GM21528 (cell line): ENCODE data around the gene MSN.

ENCODE experiments used
- ATAC-seq: cut with Tn5 transposase; IDR thresholded peaks from one replicate; pipeline ENCODE4 v1.9.1; 2021; ENCODE audit warnings: mild to moderate bottlenecking, moderate library complexity; ENCODE audit not compliant: unreplicated experiment, low FRiP score

MSN gene

DNA sequence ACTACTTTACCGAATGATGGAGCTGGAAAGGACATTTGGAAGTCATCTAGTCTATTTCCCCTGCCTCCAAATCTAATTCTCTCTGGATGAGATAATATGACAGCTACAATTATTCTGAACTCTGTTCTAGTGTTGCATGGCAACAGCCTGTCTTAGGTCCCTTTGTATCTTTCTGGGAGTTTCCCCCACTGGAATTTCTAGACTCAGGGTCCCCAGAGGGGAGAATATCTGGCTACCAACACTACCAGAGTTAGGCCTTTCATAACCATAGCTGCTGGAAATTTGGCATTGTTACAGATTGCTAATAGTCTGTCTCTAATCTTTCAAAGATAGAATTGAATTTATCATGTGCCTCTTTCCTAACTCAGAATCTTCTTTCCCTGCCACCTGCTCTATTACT is 4.5 kb downstream of the MSN start:
- ATAC-seq: no peak

DNA sequence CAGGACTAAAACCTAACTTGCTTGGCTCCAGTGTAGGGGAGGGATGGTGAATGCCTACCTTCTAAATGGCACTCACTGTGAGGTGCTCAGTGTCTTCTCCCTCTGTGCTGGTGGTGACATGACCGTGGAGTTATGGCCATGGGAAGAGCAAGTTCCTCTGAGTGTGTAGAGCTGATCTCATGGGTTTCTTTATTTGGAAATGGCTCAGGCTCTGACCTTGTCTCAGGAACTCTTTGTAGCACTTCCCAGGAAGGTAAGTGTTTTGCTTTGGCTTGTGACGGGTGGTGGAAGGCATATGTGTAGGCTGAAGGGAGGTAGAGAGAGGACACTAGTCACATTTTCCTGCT is 6.4 kb downstream of the MSN start:
- ATAC-seq: no peak

DNA sequence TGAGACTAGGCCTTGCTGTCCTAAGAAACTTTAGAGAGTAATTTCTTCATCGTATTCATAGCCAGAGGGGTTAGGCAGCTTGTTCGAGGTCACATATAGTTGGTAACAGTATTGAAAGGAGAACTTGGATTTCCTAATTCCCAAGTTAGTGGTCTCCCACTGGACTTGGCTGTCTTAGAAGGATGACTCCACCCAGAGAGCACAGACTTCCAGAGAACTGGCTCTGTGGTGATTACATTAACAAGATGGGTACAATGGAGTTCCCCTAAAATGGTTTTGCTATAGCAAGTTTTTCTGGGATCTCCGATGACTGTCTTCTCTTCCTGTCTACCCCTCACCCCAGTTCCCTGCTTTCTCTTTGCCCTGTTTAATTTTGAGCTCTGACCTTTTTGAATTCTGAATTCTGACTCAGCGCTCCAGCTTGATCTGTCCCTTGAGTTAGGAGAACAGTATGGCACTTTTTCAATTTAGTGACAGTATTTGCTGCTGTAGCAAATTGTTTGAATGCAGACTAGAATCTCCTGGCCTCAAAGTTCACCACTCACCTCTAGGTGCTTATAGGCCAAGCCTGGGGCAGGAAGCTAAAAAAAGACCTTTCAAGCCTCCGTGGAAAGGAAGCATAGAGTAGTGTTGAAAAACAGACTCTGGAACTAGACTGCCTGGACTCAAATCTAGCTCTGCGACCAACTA is 6.9 kb downstream of the MSN start:
- no peak for ATAC-seq

DNA sequence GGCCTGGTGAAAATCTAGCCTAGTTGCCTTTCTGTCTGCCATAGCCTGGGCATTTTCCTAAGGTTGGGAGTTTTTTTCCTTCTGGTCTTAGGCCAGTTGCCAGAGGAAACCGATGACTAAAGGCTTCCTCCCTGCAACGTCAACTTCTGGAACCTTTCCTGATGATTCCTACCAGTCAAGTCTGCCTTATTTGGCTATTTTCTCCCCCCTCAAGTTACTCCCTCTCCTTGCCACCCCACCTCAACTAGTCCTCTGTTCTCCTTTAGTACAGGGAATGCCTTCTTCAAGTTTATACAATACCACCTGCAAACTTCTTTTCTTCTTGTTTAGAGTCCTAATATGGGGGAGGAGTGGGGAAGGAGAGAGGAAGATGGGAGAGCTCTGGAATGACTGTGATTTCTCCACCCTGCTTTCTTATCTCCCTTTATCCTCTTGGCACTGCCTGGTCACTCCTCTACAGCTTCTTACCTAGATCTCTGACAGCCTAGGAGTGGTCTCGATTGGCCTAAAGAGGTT is 10.6 kb downstream of the MSN start:
- no peak for ATAC-seq

DNA sequence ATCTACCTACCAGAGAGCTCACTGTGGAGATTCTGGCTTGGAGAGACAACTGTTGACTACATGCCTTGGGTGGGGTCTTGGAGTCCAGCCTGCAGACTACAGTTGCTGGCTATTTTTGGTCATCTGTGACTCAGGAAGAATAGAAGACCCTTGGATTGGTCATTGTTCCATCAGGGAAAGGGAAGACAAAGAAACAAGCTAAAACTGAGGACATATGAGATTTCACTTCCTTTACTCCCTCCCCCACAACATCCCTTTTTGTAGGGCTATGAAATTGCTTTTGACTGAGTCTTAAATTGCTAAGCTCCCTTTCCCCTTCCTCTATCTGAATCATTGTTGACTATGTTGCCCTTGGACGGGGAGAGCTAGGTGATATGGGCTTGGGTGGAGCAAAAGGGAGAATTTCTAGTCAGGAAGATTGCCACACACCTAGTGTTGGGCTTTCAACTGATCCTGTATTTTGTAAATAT is 11.7 kb downstream of the MSN start:
- no peak for ATAC-seq

DNA sequence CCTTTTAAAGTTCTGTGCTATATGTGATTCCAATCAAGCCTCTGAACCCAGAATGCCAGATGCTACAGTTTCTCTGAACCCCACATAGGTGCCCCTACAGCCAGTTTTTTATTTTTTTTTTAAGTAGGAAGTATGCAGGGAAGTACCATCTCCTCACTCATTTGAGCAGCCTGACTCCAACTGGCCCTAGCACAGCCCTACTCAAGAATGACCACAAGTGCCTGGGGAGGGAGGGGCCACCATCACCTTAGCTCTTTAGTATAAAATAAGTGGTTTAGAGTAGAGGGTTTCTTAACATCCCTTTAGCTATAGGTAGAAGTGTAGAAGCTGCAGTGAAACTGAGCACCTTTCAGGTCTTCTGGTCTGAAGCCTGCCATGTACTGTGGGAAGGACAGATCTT is 14.4 kb downstream of the MSN start:
- no peak for ATAC-seq

DNA sequence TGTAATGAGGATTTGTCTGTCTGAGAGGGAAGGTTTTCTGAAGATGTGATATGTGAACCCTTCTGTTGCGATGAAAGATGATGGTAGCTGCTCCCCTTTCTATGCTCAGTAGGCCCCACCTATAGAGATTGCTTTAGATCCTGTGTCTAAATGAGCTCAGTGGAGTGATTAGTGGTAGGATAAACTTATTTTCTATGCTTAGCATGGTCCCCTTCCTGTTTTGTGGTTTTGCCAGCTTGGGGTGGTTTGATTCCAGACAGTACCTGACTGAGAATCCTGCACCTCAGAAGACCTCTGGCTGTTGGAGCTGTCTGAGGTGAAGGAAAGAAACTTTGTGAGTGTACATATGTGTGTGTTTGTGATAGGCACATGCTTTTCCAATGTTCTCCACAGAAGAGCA is 17.7 kb downstream of the MSN start:
- ATAC-seq: no peak

- no peak for ATAC-seq
Observed at GRCh38 chrX:65686236-65686635, 18.8 kb downstream of the MSN start.

GRCh38 chrX:65687367-65687766 is 19.9 kb downstream of the MSN start:
- ATAC-seq: no peak

- ATAC-seq: peak; percentile 90
Observed at GRCh38 chrX:65688403-65688871, 21.0 kb downstream of the MSN start.

DNA sequence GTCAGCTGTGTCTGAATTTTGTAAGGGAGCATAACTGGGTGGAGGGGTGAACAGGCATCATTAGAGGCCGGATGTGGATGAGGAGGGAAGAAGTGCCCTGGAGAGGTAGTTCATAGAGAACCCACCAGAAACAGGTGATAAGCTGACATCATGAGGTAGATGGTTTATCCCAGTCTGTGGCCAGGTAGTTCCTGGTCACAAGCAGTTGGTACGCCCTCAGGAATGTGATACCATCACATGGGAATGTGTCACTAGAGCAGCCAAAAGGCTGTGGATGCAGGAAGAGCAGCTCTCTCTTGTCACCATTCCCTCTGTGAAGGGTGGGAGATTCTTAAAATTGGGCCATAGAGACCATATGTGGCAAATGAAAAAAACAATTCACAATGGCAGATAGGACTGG is 21.9 kb downstream of the MSN start:
- no peak for ATAC-seq

- no peak for ATAC-seq
Observed at GRCh38 chrX:65690057-65690855, 22.8 kb downstream of the MSN start.

- ATAC-seq: no peak
Observed at GRCh38 chrX:65695849-65696449, 28.5 kb downstream of the MSN start.

DNA sequence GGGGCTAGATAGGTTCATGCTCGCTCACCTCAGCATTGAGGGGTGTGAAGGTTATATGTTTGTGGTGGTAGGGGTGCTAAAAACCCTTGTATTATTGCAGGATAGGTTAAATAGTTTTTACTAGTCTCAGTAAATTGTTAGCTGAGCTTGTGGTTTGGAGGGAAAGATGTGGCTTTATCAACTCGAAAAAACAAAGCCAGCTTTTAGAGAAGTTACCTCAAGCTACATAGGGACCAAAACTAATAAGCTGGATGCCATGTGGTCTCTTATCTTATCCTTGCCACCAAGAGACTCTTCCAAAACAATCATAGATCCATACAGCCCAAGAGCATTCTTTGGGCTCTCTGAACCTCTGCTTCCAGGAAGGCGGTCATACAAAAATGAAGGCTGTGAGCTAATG is 29.2 kb downstream of the MSN start:
- no peak for ATAC-seq

DNA sequence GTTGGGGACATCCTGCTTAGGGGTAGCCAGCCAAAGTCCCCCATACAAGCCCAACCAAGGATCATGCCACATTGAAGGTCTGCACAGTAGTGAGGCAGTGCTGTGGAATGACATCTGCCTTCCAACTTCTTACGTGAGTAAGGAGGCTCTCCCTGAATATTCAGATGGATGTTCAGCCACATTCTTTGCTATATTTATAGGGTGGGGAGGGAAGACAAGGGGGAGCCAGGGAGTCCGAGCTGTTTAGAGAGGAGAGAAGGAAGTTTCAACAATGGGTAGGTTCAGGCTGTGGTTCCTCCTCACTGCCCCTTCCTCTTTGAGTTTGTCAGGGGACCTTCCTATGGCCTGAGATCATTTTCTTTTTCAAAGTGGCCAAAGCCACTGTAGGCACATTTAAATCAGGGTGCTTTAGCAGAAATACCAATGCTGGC is 29.8 kb downstream of the MSN start:
- no peak for ATAC-seq

DNA sequence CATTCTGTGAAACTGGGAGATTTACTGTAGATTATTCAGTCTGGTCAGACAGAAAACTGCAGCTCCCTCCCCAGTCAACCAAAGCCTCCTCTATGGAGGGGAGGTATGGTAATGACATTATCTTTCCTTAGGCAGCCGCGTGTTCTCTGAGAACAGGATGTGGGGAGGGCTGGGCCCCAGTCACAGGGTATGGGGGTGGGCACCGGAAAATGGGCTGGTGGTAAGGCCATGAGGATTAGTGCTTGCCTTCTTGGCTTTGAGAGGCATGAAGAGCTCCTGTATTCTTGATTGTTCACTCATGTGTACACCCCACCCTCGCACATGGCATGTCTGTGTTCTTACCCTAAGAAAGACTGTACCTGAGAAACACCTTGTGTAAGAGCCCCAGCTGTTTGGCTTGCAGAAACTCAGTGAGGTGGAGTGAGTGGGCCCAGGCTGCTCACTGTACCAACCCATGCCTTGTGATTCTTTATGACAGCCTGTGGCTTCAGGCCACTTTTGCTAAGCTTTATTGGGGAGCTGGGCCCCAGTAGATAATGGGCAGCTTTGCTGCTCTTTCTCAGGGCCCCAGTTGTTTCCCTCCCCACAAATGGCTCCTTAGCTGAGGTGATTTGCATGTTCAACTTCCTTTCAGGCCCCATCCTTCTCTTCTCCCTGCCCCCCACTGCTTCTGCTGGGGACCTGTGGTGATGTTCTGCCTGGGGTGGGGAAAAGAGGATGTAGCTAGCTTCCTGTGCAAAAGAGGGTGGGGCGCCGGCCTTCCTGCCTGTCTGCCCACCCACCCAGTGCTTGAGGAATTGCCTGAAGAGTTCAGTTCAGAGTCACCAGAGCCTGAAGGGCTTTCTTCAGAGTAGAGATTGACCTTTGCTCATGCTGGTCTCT is 30.7 kb downstream of the MSN start:
- ATAC-seq: peak; percentile 76

GRCh38 chrX:65702956-65703355 is 35.5 kb downstream of the MSN start:
- ATAC-seq: no peak

GRCh38 chrX:65705439-65705838 is 38.0 kb downstream of the MSN start:
- no peak for ATAC-seq

- ATAC-seq: no peak
Observed at GRCh38 chrX:65706041-65706828, 38.8 kb downstream of the MSN start.

DNA sequence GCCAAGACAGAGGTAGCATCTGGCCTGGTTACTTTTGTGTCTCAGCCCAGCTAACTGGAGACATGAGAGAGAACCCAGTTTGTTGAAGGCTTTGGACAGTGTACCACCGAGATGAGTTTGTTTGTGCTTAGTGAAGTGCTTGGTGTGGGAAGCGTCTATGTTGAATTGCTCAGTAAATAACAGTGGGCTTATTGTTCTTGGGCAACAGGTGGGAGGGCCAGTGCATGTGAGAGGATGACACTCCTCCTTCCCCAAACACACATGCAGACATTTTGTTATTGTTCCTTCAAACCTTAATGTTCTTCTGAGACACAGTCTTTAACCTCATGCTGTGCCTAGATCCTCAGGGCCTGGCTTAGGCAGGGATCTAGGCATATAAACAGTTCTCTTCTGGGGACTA is 39.7 kb downstream of the MSN start:
- ATAC-seq: no peak
